Fibroblast of pulmonary artery (primary cell): Measurements from ENCODE around the gene FMO5.

Source experiments
- DNase-seq: peaks from one replicate; pipeline ENCODE4 v3.0.0-alpha.2; 2010; ENCODE audit warnings: low read depth
- H3K4me3 ChIP-seq: replicated peaks from 2 replicates; pipeline ENCODE4 v1.5.1; 2011; ENCODE audit warnings: low read depth, mild to moderate bottlenecking, control low read depth, low read length, moderate library complexity
- CTCF ChIP-seq: IDR thresholded peaks from 2 replicates; pipeline ENCODE4 v1.5.1; 2011; ENCODE audit warnings: mild to moderate bottlenecking, control low read depth, low read length, inconsistent platforms; ENCODE audit errors: missing control alignments

The FMO5 gene

GRCh38 chr1:147264158-147264768, 39.1 kb upstream of the FMO5 start:
- H3K4me3 ChIP-seq, result no peak overlapping the region
- TF ChIP-seq CTCF, result no peak
- DNase-seq, result peak; percentile 83

GRCh38 chr1:147260956-147261355, 35.8 kb upstream of the FMO5 start:
- H3K4me3 ChIP-seq, result no peak overlapping the region
- no peak for TF ChIP-seq CTCF
- no peak for DNase-seq

- TF ChIP-seq CTCF, result no peak
- no peak for DNase-seq
- no peak overlapping the region for H3K4me3 ChIP-seq
Measured at GRCh38 chr1:147252540-147252939, 27.4 kb upstream of the FMO5 start.

- TF ChIP-seq CTCF, result no peak
- DNase-seq, result no peak
- no peak overlapping the region for H3K4me3 ChIP-seq
Measured at GRCh38 chr1:147247656-147248238, 22.6 kb upstream of the FMO5 start.

- no peak for DNase-seq
- TF ChIP-seq CTCF, result no peak
Measured at GRCh38 chr1:147246910-147247655, 21.9 kb upstream of the FMO5 start.

GRCh38 chr1:147246044-147246690, 21.0 kb upstream of the FMO5 start:
- TF ChIP-seq CTCF, result no peak
- no peak overlapping the region for H3K4me3 ChIP-seq

More at GRCh38 chr1:147246910-147247655, 21.9 kb upstream of the FMO5 start:
- H3K4me3 ChIP-seq, result no peak overlapping the region

More at GRCh38 chr1:147246044-147246690, 21.0 kb upstream of the FMO5 start:
- DNase-seq, result peak; percentile 16
